Stimulated activated CD4-positive, alpha-beta T cell treated with anti-CD3 and anti-CD28 coated beads, TNF-alpha, amount 100 ng/mL, for 4 hours (primary cell): ENCODE data around the gene CROCC2.

Experiments
- DNase-seq, 3 experiments: peaks; one replicate each; pipeline ENCODE4 v3.0.0-alpha.2; 2020; ENCODE audit warnings: low read depth in 3 of 3

Gene CROCC2

GRCh38 chr2:240921311-240921994 lies 15.3 kb downstream of the CROCC2 start:
- DNase-seq: no peak

- DNase-seq: no peak
Observed at GRCh38 chr2:240921995-240922244, 15.8 kb downstream of the CROCC2 start.

GRCh38 chr2:240922245-240922981 lies 16.3 kb downstream of the CROCC2 start:
- DNase-seq: no peak

- no peak for DNase-seq
Observed at GRCh38 chr2:240922982-240923537, 16.9 kb downstream of the CROCC2 start.

- DNase-seq: no peak
Observed at GRCh38 chr2:240925191-240925567, 19.0 kb downstream of the CROCC2 start.

- DNase-seq: no peak
Observed at GRCh38 chr2:240925568-240926515, 19.7 kb downstream of the CROCC2 start.

GRCh38 chr2:240926516-240927389 lies 20.6 kb downstream of the CROCC2 start:
- DNase-seq: no peak

- DNase-seq: no peak
Observed at GRCh38 chr2:240927390-240927781, 21.2 kb downstream of the CROCC2 start.

GRCh38 chr2:240928476-240929363 lies 22.6 kb downstream of the CROCC2 start:
- no peak for DNase-seq

- DNase-seq: no peak
Observed at GRCh38 chr2:240929364-240930095, 23.4 kb downstream of the CROCC2 start.

GRCh38 chr2:240930096-240930630 lies 24.0 kb downstream of the CROCC2 start:
- DNase-seq: no peak

GRCh38 chr2:240930631-240931318 lies 24.6 kb downstream of the CROCC2 start:
- no peak for DNase-seq

- DNase-seq: no peak
Observed at GRCh38 chr2:240931319-240931949, 25.3 kb downstream of the CROCC2 start.

- DNase-seq: no peak
Observed at GRCh38 chr2:240932001-240932723, 26.0 kb downstream of the CROCC2 start.

GRCh38 chr2:240932724-240933047 lies 26.6 kb downstream of the CROCC2 start:
- no peak for DNase-seq

- DNase-seq: no peak
Observed at GRCh38 chr2:240933048-240933965, 27.2 kb downstream of the CROCC2 start.
